ENCODE results near the gene ADARB2.

The ADARB2 gene

GRCh38 chr10:1732564-1732996 lies 4.7 kb downstream of the ADARB2 start:
- H4K20me1 ChIP-seq (ENCODE audit: insufficient read depth) = no peaks in the 10 kb centered on the region
- no peaks in the 10 kb centered on the region for H3K79me2 ChIP-seq (ENCODE audit: insufficient read depth, low read depth)
- no peaks in the 10 kb centered on the region for H3K27me3 ChIP-seq (ENCODE audit: insufficient read depth, low read depth)
- H2AFZ ChIP-seq (ENCODE audit: low read depth) = no peak overlapping the region
- H3K9ac ChIP-seq = no peak overlapping the region
- H3K36me3 ChIP-seq (ENCODE audit: insufficient read depth) = no peaks in the 10 kb centered on the region
- peaks cover 8% of the 10 kb centered on the region for H3K4me1 ChIP-seq (ENCODE audit: low read depth, poor library complexity, severe bottlenecking)
- no peak overlapping the region for H3K27ac ChIP-seq
- TF ChIP-seq CTCF (conservative IDR thresholded peaks at IDR 0.05; ENCODE audit: low read depth, low read length) = no peak
- H3K4me3 ChIP-seq (IDR thresholded peaks at IDR 0.05; ENCODE audit: insufficient read depth, low read depth, low read length) = no peak overlapping the region
- no peak overlapping the region for H3K4me2 ChIP-seq

GRCh38 chr10:1731592-1731991 lies 5.7 kb downstream of the ADARB2 start:
- Histone ChIP-seq H3K27ac (no peak overlapping the region), H3K4me2 (no peak overlapping the region), H3K4me1 (ENCODE audit: low read depth, poor library complexity, severe bottlenecking) (peaks cover 8% of the 10 kb centered on the region), H2AFZ (ENCODE audit: low read depth) (no peak overlapping the region), H3K9ac (no peak overlapping the region), H3K4me3 (IDR thresholded peaks at IDR 0.05; ENCODE audit: insufficient read depth, low read depth, low read length) (no peak overlapping the region), H4K20me1 (ENCODE audit: insufficient read depth) (no peaks in the 10 kb centered on the region), H3K36me3 (ENCODE audit: insufficient read depth) (no peaks in the 10 kb centered on the region), H3K79me2 (ENCODE audit: insufficient read depth, low read depth) (no peaks in the 10 kb centered on the region), H3K27me3 (ENCODE audit: insufficient read depth, low read depth) (no peaks in the 10 kb centered on the region)
- TF ChIP-seq CTCF (conservative IDR thresholded peaks at IDR 0.05; ENCODE audit: low read depth, low read length) = no peak

GRCh38 chr10:1729751-1730150 lies 7.6 kb downstream of the ADARB2 start:
- no peak overlapping the region for H3K4me2 ChIP-seq
- H3K4me3 ChIP-seq (IDR thresholded peaks at IDR 0.05; ENCODE audit: insufficient read depth, low read depth, low read length) = no peak overlapping the region
- no peaks in the 10 kb centered on the region for H3K4me1 ChIP-seq (ENCODE audit: low read depth, poor library complexity, severe bottlenecking)
- H3K27me3 ChIP-seq (ENCODE audit: insufficient read depth, low read depth) = no peaks in the 10 kb centered on the region
- no peaks in the 10 kb centered on the region for H3K79me2 ChIP-seq (ENCODE audit: insufficient read depth, low read depth)
- no peaks in the 10 kb centered on the region for H4K20me1 ChIP-seq (ENCODE audit: insufficient read depth)
- H3K9ac ChIP-seq = no peak overlapping the region
- H3K36me3 ChIP-seq (ENCODE audit: insufficient read depth) = no peaks in the 10 kb centered on the region
- TF ChIP-seq CTCF (conservative IDR thresholded peaks at IDR 0.05; ENCODE audit: low read depth, low read length) = no peak
- H2AFZ ChIP-seq (ENCODE audit: low read depth) = no peak overlapping the region
- no peak overlapping the region for H3K27ac ChIP-seq

GRCh38 chr10:1726861-1727260 lies 10.5 kb downstream of the ADARB2 start:
- Histone ChIP-seq H3K4me2 (no peak overlapping the region), H3K79me2 (ENCODE audit: insufficient read depth, low read depth) (no peaks in the 10 kb centered on the region), H3K36me3 (ENCODE audit: insufficient read depth) (no peaks in the 10 kb centered on the region), H3K4me1 (ENCODE audit: low read depth, poor library complexity, severe bottlenecking) (no peaks in the 10 kb centered on the region), H4K20me1 (ENCODE audit: insufficient read depth) (no peaks in the 10 kb centered on the region), H3K27ac (no peak overlapping the region), H3K4me3 (IDR thresholded peaks at IDR 0.05; ENCODE audit: insufficient read depth, low read depth, low read length) (no peak overlapping the region), H3K27me3 (ENCODE audit: insufficient read depth, low read depth) (no peaks in the 10 kb centered on the region), H2AFZ (ENCODE audit: low read depth) (no peak overlapping the region), H3K9ac (no peak overlapping the region)
- TF ChIP-seq CTCF (conservative IDR thresholded peaks at IDR 0.05; ENCODE audit: low read depth, low read length) = no peak
